A673 (cell line): Measurements from ENCODE around the gene VPS51.

Source experiments
- CTCF ChIP-seq: fragments of 300-800, 200-600 bp; sonication (generic); conservative IDR thresholded peaks from 2 replicates; pipeline ENCODE4 v1.5.1; 2017; ENCODE audit warnings: low read depth, mild to moderate bottlenecking, antibody characterized with exemption, low read length, moderate library complexity, mixed read lengths
- EZH2 ChIP-seq: fragments of 200-600 bp; sonication (generic); IDR thresholded peaks from 2 replicates; pipeline ENCODE4 v1.6.1; 2017; ENCODE audit warnings: borderline replicate concordance, low read depth, mild to moderate bottlenecking, mixed read lengths, antibody characterized with exemption, low read length; ENCODE audit not compliant: poor library complexity, severe bottlenecking

GRCh38 chr11:65121447-65121864 is 25.4 kb downstream of the VPS51 start:
- TF ChIP-seq CTCF, result no peak
- no peak for TF ChIP-seq EZH2
